GM12865 (cell line): ENCODE results near the gene PIH1D2.
"Not testable (repeated sequence)": the region's sequence is repeated elsewhere in the genome, so short reads cannot be mapped to it uniquely, and the experiment has no call there.

Experiments
- DNase-seq: peaks from one replicate; pipeline ENCODE4 v3.0.0; 2010; ENCODE audit warnings: low read depth
- H3K4me3 ChIP-seq: 2 replicates; pipeline ENCODE4 v1.5.1; 2011; ENCODE audit warnings: mild to moderate bottlenecking, low read depth, low read length, control low read depth
- CTCF ChIP-seq: IDR thresholded peaks from 2 replicates; pipeline ENCODE4 v1.5.1; 2011; ENCODE audit warnings: low read length, control low read depth, low read depth, inconsistent platforms; ENCODE audit not compliant: insufficient read depth; ENCODE audit errors: missing control alignments

PIH1D2 gene

GRCh38 chr11:112042161-112042960 is 31.5 kb downstream of the PIH1D2 start:
- no peak for TF ChIP-seq CTCF
- DNase-seq: no peak
- no peak overlapping the region for H3K4me3 ChIP-seq

GRCh38 chr11:112037527-112037926 is 36.3 kb downstream of the PIH1D2 start:
- no peak for DNase-seq
- H3K4me3 ChIP-seq: no peak overlapping the region
- TF ChIP-seq CTCF: no peak

GRCh38 chr11:112033902-112034301 is 39.9 kb downstream of the PIH1D2 start:
- no peak for TF ChIP-seq CTCF
- H3K4me3 ChIP-seq: no peak overlapping the region
- no peak for DNase-seq

GRCh38 chr11:112029460-112029859 is 44.4 kb downstream of the PIH1D2 start:
- no peak for TF ChIP-seq CTCF
- DNase-seq: no peak
- no peak overlapping the region for H3K4me3 ChIP-seq

- not testable (repeated sequence) for H3K4me3 ChIP-seq, DNase-seq
Observed at GRCh38 chr11:112026784-112027410, 46.9 kb downstream of the PIH1D2 start.

- peak overlapping the region; percentile 76 for H3K4me3 ChIP-seq
- DNase-seq: no peak
- no peak for TF ChIP-seq CTCF
Observed at GRCh38 chr11:112025707-112026106, 48.1 kb downstream of the PIH1D2 start.

GRCh38 chr11:112024773-112025678 is 48.8 kb downstream of the PIH1D2 start, which contains the start of gene DLAT:
Gene DLAT (plus strand): TSS chr11:112025408. CDS start chr11:112025473, 65 bp downstream.
- TF ChIP-seq CTCF: no peak
- peak; percentile 96 for DNase-seq

More at GRCh38 chr11:112024773-112025678, 48.8 kb downstream of the PIH1D2 start, which contains the start of gene DLAT:
- peak within 1 kb of the TSS; percentile 76 for H3K4me3 ChIP-seq
